ENCODE results near the gene KIF26B. TPM values are rescaled to one million over a fixed set of nuclear protein-coding genes. Genes with fewer than 3 reads are reported as not detected.
A peak's percentile ranks its signal among the peaks of the same experiment; 100 is the strongest.

KIF26B gene
- total and polyA plus RNA-seq, 2 of the 4 experiments (the other 2 are of a cell fraction) = 0.53 to 0.54 TPM

GRCh38 chr1:245493029-245493428, 338.2 kb downstream of the KIF26B start:
- ChIA-PET POLR2A (ENCODE audit: unreplicated experiment) (no interaction called here), CTCF (no interaction called here)
- no peaks in the 10 kb centered on the region for H3K9me3 ChIP-seq (ENCODE audit: control insufficient read depth, insufficient read depth, low read length)
- no peak overlapping the region for H2AK5ac ChIP-seq (ENCODE audit: low read depth, low read length)
- no peak overlapping the region for H3K23ac ChIP-seq (ENCODE audit: low read depth, low read length)
- no peak overlapping the region for H3K56ac ChIP-seq (ENCODE audit: extremely low read depth, insufficient read depth, low read length)
- intact Hi-C loops (cut with micrococcal nuclease) (loop anchor here (1.0 kb wide), 1 partner anchor 29 kb away; no protein-coding TSS in a partner anchor), dilution Hi-C loops (cut with HindIII; ENCODE audit: low sequenced_read_pairs, unreplicated experiment) (no loop called here), in situ Hi-C loops (cut with MboI; ENCODE audit: low sequenced_read_pairs) (no loop called here)
- ATAC-seq (ENCODE audit: low read depth) (no peak), DNase-seq (no peak)
- no peak overlapping the region for H3K14ac ChIP-seq (replicated peaks; ENCODE audit: low read depth, low read length)
- no peaks in the 10 kb centered on the region; the same call in 1 of the 2 replicates for H3K27me3 ChIP-seq (ENCODE audit: control insufficient read depth, insufficient read depth, low read length)
- no peak overlapping the region for H3K4ac ChIP-seq (ENCODE audit: low read depth, low read length)
- H3K9me1 ChIP-seq (ENCODE audit: insufficient read depth, low read length) = no peaks in the 10 kb centered on the region
- no peak overlapping the region for H4K8ac ChIP-seq (ENCODE audit: low read depth in 2 of 2, low read length in 2 of 2)
- H3K36me3 ChIP-seq (ENCODE audit: control insufficient read depth, insufficient read depth, low read length) = no peaks in the 10 kb centered on the region
- no peak overlapping the region for H2AFZ ChIP-seq (replicated peaks; ENCODE audit: low read length, poor library complexity)
- no peaks in the 10 kb centered on the region for H3K79me1 ChIP-seq (ENCODE audit: low read depth in 1 of 2, low read length in 2 of 2)
- no peak overlapping the region for H3K27ac ChIP-seq (ENCODE audit: insufficient read depth, low read length)
- H3K4me1 ChIP-seq (ENCODE audit: control insufficient read depth, insufficient read depth, low read length) = no peaks in the 10 kb centered on the region
- no peak overlapping the region for H2AK9ac ChIP-seq (replicated peaks; ENCODE audit: low read depth, low read length, poor library complexity)
- no peak overlapping the region for H4K5ac ChIP-seq (ENCODE audit: low read depth, low read length)
- no peak overlapping the region for H3K4me3 ChIP-seq (ENCODE audit: insufficient read depth, low read depth, low read length)
- no peak overlapping the region for H3K9ac ChIP-seq (ENCODE audit: low read depth, low read length)
- no peak overlapping the region for H2BK20ac ChIP-seq (ENCODE audit: low read depth, low read length)
- H4K20me1 ChIP-seq (ENCODE audit: insufficient read depth, low read length) = no peaks in the 10 kb centered on the region
- no CpG with 5 or more reads among the region's 5 CpGs for WGBS, 2 experiments (ENCODE audit: extremely low coverage in 2 of 2, insufficient read length in 1 of 2)
- H2BK15ac ChIP-seq (ENCODE audit: low read depth, low read length) = no peak overlapping the region
- no peak overlapping the region for H3K4me2 ChIP-seq (ENCODE audit: low read depth, low read length)
- no peak overlapping the region for H3K18ac ChIP-seq (ENCODE audit: low read depth, low read length)
- H2BK5ac ChIP-seq (ENCODE audit: low read depth, low read length, poor library complexity, severe bottlenecking) = no peak overlapping the region
- BruUV-seq (replicated peaks) = no TSS peak
- no peak overlapping the region for H4K91ac ChIP-seq (ENCODE audit: insufficient read depth, low read depth, low read length)
- no peak overlapping the region for H2BK120ac ChIP-seq (ENCODE audit: low read depth, low read length)
- no peak for TF ChIP-seq RCOR1 (IDR thresholded peaks at IDR 0.05; ENCODE audit: insufficient replicate concordance, low read length)
- TF ChIP-seq CTCF (conservative IDR thresholded peaks at IDR 0.05; ENCODE audit: low read depth, low read length) = peak; percentile 13; the same call in 1 of the 2 replicates
- no peak for TF ChIP-seq MAFK (IDR thresholded peaks at IDR 0.05; ENCODE audit: low read depth, low read length)
- TF ChIP-seq RFX5 (IDR thresholded peaks at IDR 0.05; ENCODE audit: low read depth, low read length) = no peak

Measured in IMR-90 (cell line).